ENCODE measurements around the gene ARHGAP29. TPM values are rescaled to one million over a fixed set of nuclear protein-coding genes. Genes with fewer than 3 reads are reported as not detected.

Gene ARHGAP29
- total RNA-seq, 4 donors from 2014 or later = 56.2 to 115 (median 77.7) TPM

GRCh38 chr1:94279038-94279437 is 41.7 kb upstream of the ARHGAP29 start:
- no peak for TF ChIP-seq POLR2A (IDR thresholded peaks at IDR 0.05)
- TF ChIP-seq CTCF (IDR thresholded peaks at IDR 0.05) = no peak
- Histone ChIP-seq H3K4me3 (replicated peaks in 1 of 3) (no peak overlapping the region), H3K9me3 (no peaks in the 10 kb centered on the region), H3K36me3 (no peaks in the 10 kb centered on the region), H3K27ac (no peak overlapping the region), H3K4me1 (no peaks in the 10 kb centered on the region), H3K27me3 (no peaks in the 10 kb centered on the region)
- 96 to 97% methylated on average over 1 of the region's 1 CpG for WGBS, 2 donors
- intact Hi-C loops (cut with DNase I) = no loop called here
- DNase-seq = no peak

GRCh38 chr1:94276988-94277434 is 39.6 kb upstream of the ARHGAP29 start:
- no peak for DNase-seq
- TF ChIP-seq CTCF (IDR thresholded peaks at IDR 0.05) (no peak), POLR2A (IDR thresholded peaks at IDR 0.05) (no peak)
- H3K4me3 ChIP-seq (replicated peaks in 1 of 3) = no peak overlapping the region
- intact Hi-C loops (cut with DNase I) = no loop called here
- no peaks in the 10 kb centered on the region for H3K27me3 ChIP-seq
- no peaks in the 10 kb centered on the region for H3K36me3 ChIP-seq
- no peaks in the 10 kb centered on the region for H3K9me3 ChIP-seq
- 70 to 74% methylated on average over 4 of the region's 4 CpGs for WGBS, 2 donors
- no peak overlapping the region for H3K27ac ChIP-seq
- no peaks in the 10 kb centered on the region for H3K4me1 ChIP-seq

- intact Hi-C loops (cut with DNase I) = no loop called here
- TF ChIP-seq CTCF (IDR thresholded peaks at IDR 0.05) (no peak), POLR2A (IDR thresholded peaks at IDR 0.05) (no peak)
- H3K4me3 ChIP-seq (replicated peaks in 1 of 3) = no peak overlapping the region
- no peaks in the 10 kb centered on the region for H3K4me1 ChIP-seq
- H3K27ac ChIP-seq = no peak overlapping the region
- DNase-seq = no peak
- H3K27me3 ChIP-seq = no peaks in the 10 kb centered on the region
- H3K36me3 ChIP-seq = no peaks in the 10 kb centered on the region
- 43 to 49% methylated on average over 2 of the region's 2 CpGs for WGBS, 2 donors
- no peaks in the 10 kb centered on the region for H3K9me3 ChIP-seq
Observed at GRCh38 chr1:94275083-94275482, 37.7 kb upstream of the ARHGAP29 start.

GRCh38 chr1:94274561-94274960 is 37.2 kb upstream of the ARHGAP29 start:
- intact Hi-C loops (cut with DNase I) = no loop called here
- no peaks in the 10 kb centered on the region for H3K36me3 ChIP-seq
- no peaks in the 10 kb centered on the region for H3K9me3 ChIP-seq
- H3K27me3 ChIP-seq = no peaks in the 10 kb centered on the region
- TF ChIP-seq POLR2A (IDR thresholded peaks at IDR 0.05) (no peak), CTCF (IDR thresholded peaks at IDR 0.05) (no peak)
- no peak overlapping the region for H3K27ac ChIP-seq
- no peaks in the 10 kb centered on the region for H3K4me1 ChIP-seq
- no peak for DNase-seq
- 70 to 71% methylated on average over 2 of the region's 2 CpGs for WGBS, 2 donors
- no peak overlapping the region for H3K4me3 ChIP-seq (replicated peaks in 1 of 3)

GRCh38 chr1:94273111-94273510 is 35.7 kb upstream of the ARHGAP29 start:
- no peak for DNase-seq
- intact Hi-C loops (cut with DNase I) = no loop called here
- no peak for TF ChIP-seq POLR2A (IDR thresholded peaks at IDR 0.05)
- no peak for TF ChIP-seq CTCF (IDR thresholded peaks at IDR 0.05)
- no peaks in the 10 kb centered on the region for H3K4me1 ChIP-seq
- H3K27me3 ChIP-seq = no peaks in the 10 kb centered on the region
- H3K36me3 ChIP-seq = no peaks in the 10 kb centered on the region
- no peaks in the 10 kb centered on the region for H3K9me3 ChIP-seq
- 72 to 86% methylated on average over 4 of the region's 4 CpGs for WGBS, 2 donors
- H3K4me3 ChIP-seq (replicated peaks in 1 of 3) = no peak overlapping the region
- H3K27ac ChIP-seq = no peak overlapping the region

All from thyroid gland (tissue), 4 donors.